Endodermal cell (in vitro differentiated cells): Measurements from ENCODE around the gene SFRP2. TPM values are rescaled to one million over a fixed set of nuclear protein-coding genes. Genes with fewer than 3 reads are reported as not detected.

Experiments used
- DNase-seq: peaks from one replicate; pipeline ENCODE4 v3.0.0-alpha.2; 2017
- H3K27ac ChIP-seq: 2 replicates; pipeline ENCODE4 v1.5.1; 2013; ENCODE audit warnings: mild to moderate bottlenecking, low read depth, low read length, moderate library complexity
- H3K27me3 ChIP-seq: 2 replicates; pipeline ENCODE4 v1.6.1; 2013; ENCODE audit warnings: mild to moderate bottlenecking, low read length, moderate library complexity; ENCODE audit not compliant: insufficient read depth, control insufficient read depth, poor library complexity, severe bottlenecking
- H3K36me3 ChIP-seq: 2 replicates; pipeline ENCODE4 v1.7.0; 2013; ENCODE audit warnings: mild to moderate bottlenecking, low read length, moderate library complexity; ENCODE audit not compliant: control insufficient read depth, insufficient read depth
- H3K4me1 ChIP-seq: one replicate; pipeline ENCODE4 v1.7.0; 2013; ENCODE audit warnings: low read length; ENCODE audit not compliant: control insufficient read depth, insufficient read depth
- H3K4me3 ChIP-seq: 2 replicates; pipeline ENCODE4 v1.5.1; 2013; ENCODE audit warnings: mild to moderate bottlenecking, low read length, moderate library complexity
- H3K9ac ChIP-seq: 2 replicates; pipeline ENCODE4 v1.6.1; 2013; ENCODE audit warnings: mild to moderate bottlenecking, low read length, moderate library complexity; ENCODE audit not compliant: poor library complexity, severe bottlenecking; ENCODE audit errors: extremely low read depth
- H3K9me3 ChIP-seq: 2 replicates; pipeline ENCODE4 v1.6.1; 2013; ENCODE audit warnings: mild to moderate bottlenecking, low read length, moderate library complexity; ENCODE audit not compliant: control insufficient read depth
- H3K27ac Mint-ChIP-seq: 2 replicates; pipeline ENCODE4 v1.8.0; 2020; ENCODE audit warnings: mixed read lengths
- H3K27me3 Mint-ChIP-seq: 2 replicates; pipeline ENCODE4 v1.8.0; 2021; ENCODE audit warnings: mild to moderate bottlenecking, mixed read lengths; ENCODE audit not compliant: insufficient read depth
- H3K36me3 Mint-ChIP-seq: 2 replicates; pipeline ENCODE4 v1.8.0; 2020; ENCODE audit warnings: low read depth, mixed read lengths
- H3K4me1 Mint-ChIP-seq: 2 replicates; pipeline ENCODE4 v1.8.0; 2020; ENCODE audit warnings: mixed read lengths
- H3K4me3 Mint-ChIP-seq: 2 replicates; pipeline ENCODE4 v1.8.0; 2020; ENCODE audit warnings: mild to moderate bottlenecking, moderate library complexity, mixed read lengths
- H3K9me3 Mint-ChIP-seq: 2 replicates; pipeline ENCODE4 v1.8.0; 2020; ENCODE audit warnings: mild to moderate bottlenecking, mixed read lengths
- WGBS, 2 experiments: methylation state at CpG; one replicate each; pipeline versions ENCODE4 v1.1.5 to v1.1.7; 2013; ENCODE audit warnings: missing lambda C conversion rate in 2 of 2, mixed read lengths in 1 of 2; ENCODE audit not compliant: insufficient coverage in 1 of 2, insufficient read length in 1 of 2; 5-methylcytosine and 5-hydroxymethylcytosine counted together
- total RNA-seq, 2 donors: library from RNA; stranded (reverse); fragmentation: NEBNext Ultra II Directional in 1 of 2; extraction: Animal tissue kit (Norgen Biotek cat#: 25700) in 1 of 2; gene quantifications; 2 replicates in 1 of 2; 3 replicates in 1 of 2; pipeline ENCODE4 v1.2.1, GENCODE V29; 2021
- TF ChIP-seq, protein P1 (sequence below): fragments of 200-600 bp; sonication (generic); conservative IDR thresholded peaks from 2 replicates; pipeline ENCODE4 v1.5.0; 2021; ENCODE audit warnings: antibody characterized with exemption, mild to moderate bottlenecking

The SFRP2 gene
- total RNA-seq, 2 donors from 2014 or later, result 5.3 to 69.1 TPM

DNA sequence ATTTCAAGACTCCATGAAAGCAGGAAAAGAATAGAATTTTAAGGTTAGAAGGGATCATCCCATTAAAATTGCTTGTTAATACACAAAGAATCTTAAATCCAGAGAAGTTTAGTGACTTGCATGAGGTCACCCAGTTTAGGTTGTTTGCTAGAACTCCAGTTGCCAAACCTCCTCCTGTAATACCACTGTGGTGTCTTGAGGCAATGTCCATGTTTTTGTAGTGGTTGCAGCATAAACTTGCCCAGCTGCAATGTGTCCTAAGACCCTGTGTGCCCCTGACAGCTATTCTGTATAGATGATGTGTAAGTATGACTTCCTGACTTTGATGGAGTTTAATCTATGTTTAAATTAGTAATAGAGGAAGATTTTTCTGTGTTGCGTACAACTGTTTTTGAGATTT lies 6.3 kb downstream of the SFRP2 start:
- TF ChIP-seq, protein P1, sequence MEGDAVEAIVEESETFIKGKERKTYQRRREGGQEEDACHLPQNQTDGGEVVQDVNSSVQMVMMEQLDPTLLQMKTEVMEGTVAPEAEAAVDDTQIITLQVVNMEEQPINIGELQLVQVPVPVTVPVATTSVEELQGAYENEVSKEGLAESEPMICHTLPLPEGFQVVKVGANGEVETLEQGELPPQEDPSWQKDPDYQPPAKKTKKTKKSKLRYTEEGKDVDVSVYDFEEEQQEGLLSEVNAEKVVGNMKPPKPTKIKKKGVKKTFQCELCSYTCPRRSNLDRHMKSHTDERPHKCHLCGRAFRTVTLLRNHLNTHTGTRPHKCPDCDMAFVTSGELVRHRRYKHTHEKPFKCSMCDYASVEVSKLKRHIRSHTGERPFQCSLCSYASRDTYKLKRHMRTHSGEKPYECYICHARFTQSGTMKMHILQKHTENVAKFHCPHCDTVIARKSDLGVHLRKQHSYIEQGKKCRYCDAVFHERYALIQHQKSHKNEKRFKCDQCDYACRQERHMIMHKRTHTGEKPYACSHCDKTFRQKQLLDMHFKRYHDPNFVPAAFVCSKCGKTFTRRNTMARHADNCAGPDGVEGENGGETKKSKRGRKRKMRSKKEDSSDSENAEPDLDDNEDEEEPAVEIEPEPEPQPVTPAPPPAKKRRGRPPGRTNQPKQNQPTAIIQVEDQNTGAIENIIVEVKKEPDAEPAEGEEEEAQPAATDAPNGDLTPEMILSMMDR, result no peak
- peaks cover 5% of the 10 kb centered on the region for H3K27me3 Mint-ChIP-seq
- 95 to 100% methylated on average over 1 of the region's 1 CpG for WGBS, 2 experiments
- Histone ChIP-seq H3K4me3 (no peak overlapping the region), H3K4me1 (no peaks in the 10 kb centered on the region), H3K27ac (no peak overlapping the region), H3K9ac (no peak overlapping the region), H3K9me3 (no peaks in the 10 kb centered on the region), H3K27me3 (peaks cover 9% of the 10 kb centered on the region), H3K36me3 (no peaks in the 10 kb centered on the region)
- H3K27ac Mint-ChIP-seq, result no peak overlapping the region
- no peak for DNase-seq
- no peak overlapping the region for H3K4me3 Mint-ChIP-seq
- no peaks in the 10 kb centered on the region for H3K36me3 Mint-ChIP-seq
- H3K4me1 Mint-ChIP-seq, result peaks cover 27% of the 10 kb centered on the region
- peaks cover 3% of the 10 kb centered on the region for H3K9me3 Mint-ChIP-seq

DNA sequence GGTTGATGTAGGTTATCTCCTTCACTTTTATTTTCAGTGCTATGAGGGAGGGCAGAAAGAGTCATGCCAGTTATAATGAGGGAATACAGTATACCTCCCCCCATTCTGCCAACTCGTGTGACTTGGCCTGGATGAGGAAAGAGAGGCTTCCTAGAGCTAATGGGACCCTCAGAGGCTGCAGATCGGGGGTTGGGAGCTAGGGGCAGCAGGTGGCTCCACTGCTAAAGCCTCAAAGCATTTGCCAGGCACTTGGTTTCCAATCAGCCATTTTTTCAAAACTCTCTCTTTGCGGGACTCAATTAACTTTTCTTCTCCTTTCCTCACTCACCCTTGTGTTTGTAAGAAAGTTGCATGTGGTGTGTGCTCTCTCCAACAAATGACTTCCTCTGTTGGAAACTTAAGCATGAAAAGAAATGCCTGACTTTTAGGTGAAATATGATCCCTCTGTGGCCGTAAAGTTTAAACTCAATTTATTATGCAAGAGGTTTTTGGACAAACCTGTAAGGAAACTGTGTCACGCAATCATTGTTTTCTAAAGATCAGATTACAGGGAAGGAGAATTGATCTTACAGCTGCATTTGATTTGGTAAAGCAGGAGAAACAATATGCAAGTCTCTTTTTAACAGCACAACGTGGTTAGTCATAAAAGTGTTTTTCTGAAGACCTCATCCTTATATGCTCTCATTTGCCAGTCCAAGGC lies 7.0 kb downstream of the SFRP2 start:
- Mint-ChIP-seq H3K9me3 (peaks cover 3% of the 10 kb centered on the region), H3K27me3 (no peaks in the 10 kb centered on the region), H3K4me1 (peaks cover 21% of the 10 kb centered on the region), H3K27ac (no peak overlapping the region), H3K4me3 (no peak overlapping the region), H3K36me3 (no peaks in the 10 kb centered on the region)
- peaks cover 2% of the 10 kb centered on the region for H3K27me3 ChIP-seq
- H3K9ac ChIP-seq, result no peak overlapping the region
- TF ChIP-seq, protein P1, result peak; percentile 53
- peak overlapping the region; percentile 7 for H3K27ac ChIP-seq
- 70 to 79% methylated on average over 5 to 6 of the region's 6 CpGs for WGBS, 2 experiments
- H3K36me3 ChIP-seq, result no peaks in the 10 kb centered on the region
- no peaks in the 10 kb centered on the region for H3K4me1 ChIP-seq
- H3K9me3 ChIP-seq, result no peaks in the 10 kb centered on the region
- peak; percentile 60 for DNase-seq
- H3K4me3 ChIP-seq, result no peak overlapping the region

DNA sequence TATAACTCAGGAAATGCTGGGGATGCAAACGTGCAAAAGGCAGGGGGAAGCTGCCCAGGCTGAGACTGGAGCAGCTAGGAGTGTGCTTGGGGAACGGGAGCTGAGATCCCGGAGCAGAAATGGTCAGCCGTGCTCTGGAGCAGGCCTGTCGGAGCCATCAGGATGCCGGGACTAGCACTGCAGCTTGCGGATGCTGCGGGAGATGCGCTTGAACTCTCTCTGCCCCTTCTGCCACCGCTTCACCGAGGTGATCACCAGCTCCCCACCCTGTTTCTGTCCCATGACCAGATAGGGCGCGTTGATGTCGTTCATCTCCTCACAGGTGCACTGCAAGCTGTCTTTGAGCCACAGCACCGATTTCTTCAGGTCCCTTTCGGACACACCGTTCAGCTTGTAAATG lies 7.6 kb downstream of the SFRP2 start:
- H3K27ac ChIP-seq, result peak overlapping the region; percentile 3
- DNase-seq, result peak; percentile 57
- no peaks in the 10 kb centered on the region for H3K9me3 ChIP-seq
- no peak overlapping the region for H3K27ac Mint-ChIP-seq
- H3K27me3 Mint-ChIP-seq, result no peaks in the 10 kb centered on the region
- H3K4me1 Mint-ChIP-seq, result peaks cover 17% of the 10 kb centered on the region
- 93 to 94% methylated on average over 16 to 17 of the region's 17 CpGs for WGBS, 2 experiments
- H3K36me3 ChIP-seq, result no peaks in the 10 kb centered on the region
- H3K9ac ChIP-seq, result no peak overlapping the region
- H3K27me3 ChIP-seq, result no peaks in the 10 kb centered on the region
- H3K36me3 Mint-ChIP-seq, result no peaks in the 10 kb centered on the region
- H3K4me3 ChIP-seq, result no peak overlapping the region
- H3K4me1 ChIP-seq, result no peaks in the 10 kb centered on the region
- H3K9me3 Mint-ChIP-seq, result peaks cover 3% of the 10 kb centered on the region
- TF ChIP-seq, protein P1, result no peak
- no peak overlapping the region for H3K4me3 Mint-ChIP-seq
